Stimulated activated CD4-positive, alpha-beta T cell treated with anti-CD3 and anti-CD28 coated beads, Interleukin-12 subunit alpha, Interleukin-12 subunit beta, amount 100 ng/mL, for 48 hours (primary cell): ENCODE data around the gene NEDD8.
A peak's percentile ranks its signal among the peaks of the same experiment; 100 is the strongest.

ENCODE experiments used
- DNase-seq, 3 donors: peaks; one replicate each; pipeline ENCODE4 v3.0.0-alpha.2; 2020; ENCODE audit warnings: low read depth in 2 of 3, low spot score in 1 of 3

Gene NEDD8

DNA sequence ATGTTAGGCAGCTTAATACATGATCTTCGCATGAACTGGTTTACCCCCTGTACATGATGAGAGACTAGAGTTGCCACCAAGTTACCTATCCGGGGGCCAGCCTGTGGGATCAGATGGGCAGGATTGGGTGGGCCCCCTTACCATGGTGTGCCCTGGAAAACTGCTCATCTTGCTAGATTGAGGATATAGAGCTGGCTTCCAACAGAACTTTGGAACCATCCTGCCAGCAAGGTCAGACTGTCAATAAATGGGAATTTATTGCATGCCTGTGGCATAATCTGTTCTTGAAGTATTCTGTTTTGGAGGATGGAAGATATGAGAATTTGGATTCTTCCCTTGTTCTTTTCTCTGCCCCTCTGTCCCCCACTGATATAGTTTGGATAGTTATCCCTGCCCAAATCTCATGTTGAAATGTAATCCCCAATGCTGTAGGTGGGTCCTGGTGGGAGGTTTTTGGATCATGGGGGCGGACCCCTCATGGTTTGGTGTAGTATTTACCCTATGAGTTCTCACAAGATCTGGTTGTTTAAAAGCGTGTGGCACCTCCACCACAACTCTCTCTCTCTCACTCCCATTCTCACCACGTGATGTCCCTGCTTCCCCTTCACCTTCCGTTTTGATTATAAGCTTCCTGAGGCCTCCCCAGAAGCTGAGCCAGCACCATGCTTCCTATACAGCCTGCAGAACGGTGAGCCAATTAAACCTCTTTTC is 33.2 kb downstream of the NEDD8 start:
- DNase-seq, result no peak

DNA sequence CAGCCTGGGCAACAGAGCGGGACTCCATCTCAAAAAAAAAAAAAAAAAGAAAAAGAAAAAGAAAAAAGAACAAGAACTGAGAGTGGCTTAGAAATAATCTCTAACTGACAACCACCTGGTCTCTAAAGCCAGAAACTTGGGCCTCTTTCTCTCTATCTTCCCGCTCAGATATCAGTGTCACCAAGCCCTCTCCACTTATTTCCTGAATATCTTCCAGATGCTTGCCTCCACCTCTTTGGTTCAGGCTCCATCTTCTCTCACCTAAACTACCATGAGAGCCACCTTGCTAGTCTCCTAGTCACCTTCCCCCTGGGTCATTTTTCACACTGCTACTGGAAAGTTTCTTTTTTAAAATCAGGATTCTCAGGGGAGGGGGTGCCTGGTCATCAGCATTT is 35.1 kb downstream of the NEDD8 start:
- no peak for DNase-seq

DNA sequence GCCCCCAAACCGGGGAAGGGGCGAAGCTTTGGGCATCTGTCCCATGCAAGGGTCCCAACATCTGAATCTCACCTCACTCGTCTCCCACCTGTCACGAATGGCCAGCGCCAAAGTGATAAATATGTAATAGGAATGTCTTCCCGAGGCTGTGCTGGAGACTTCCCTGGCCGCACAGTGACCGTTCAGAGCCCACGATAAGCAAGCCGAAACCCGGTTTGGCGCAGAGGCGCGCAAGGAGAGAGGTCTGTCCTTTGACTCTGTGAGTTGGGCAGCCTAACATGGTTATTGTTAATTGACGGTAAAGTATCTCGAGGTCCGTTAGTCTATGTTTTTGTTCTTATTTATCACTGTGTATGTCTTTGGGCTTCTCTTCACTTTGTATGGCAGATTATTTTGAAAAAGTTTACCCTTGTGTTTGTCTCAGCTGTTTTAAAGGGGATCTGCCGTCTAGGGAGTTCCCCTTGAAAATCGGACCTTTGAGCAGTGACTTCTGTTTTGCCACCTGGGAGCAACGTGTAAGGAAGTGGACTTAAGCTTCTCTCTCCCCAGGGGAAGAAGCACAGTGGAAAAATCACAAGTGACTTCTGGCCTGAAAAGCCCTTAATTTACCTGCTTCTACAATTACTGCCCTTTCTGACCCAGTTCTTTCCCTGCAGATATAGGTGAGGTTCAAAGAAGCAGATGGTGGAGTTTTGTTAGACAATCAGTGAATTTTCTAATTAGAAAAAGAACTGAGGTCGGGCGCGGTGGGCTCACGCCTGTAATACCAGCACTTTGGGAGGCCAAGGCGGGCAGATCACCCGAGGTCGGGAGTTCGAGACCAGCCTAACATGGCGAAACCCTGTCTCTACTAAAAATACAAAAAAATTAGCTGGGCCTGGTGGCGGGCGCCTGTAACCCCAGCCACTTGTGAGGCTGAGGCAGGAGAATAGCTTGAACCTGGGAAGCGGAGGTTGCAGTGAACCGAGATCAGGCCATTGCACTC is 35.8 kb downstream of the NEDD8 start:
- DNase-seq, result no peak

DNA sequence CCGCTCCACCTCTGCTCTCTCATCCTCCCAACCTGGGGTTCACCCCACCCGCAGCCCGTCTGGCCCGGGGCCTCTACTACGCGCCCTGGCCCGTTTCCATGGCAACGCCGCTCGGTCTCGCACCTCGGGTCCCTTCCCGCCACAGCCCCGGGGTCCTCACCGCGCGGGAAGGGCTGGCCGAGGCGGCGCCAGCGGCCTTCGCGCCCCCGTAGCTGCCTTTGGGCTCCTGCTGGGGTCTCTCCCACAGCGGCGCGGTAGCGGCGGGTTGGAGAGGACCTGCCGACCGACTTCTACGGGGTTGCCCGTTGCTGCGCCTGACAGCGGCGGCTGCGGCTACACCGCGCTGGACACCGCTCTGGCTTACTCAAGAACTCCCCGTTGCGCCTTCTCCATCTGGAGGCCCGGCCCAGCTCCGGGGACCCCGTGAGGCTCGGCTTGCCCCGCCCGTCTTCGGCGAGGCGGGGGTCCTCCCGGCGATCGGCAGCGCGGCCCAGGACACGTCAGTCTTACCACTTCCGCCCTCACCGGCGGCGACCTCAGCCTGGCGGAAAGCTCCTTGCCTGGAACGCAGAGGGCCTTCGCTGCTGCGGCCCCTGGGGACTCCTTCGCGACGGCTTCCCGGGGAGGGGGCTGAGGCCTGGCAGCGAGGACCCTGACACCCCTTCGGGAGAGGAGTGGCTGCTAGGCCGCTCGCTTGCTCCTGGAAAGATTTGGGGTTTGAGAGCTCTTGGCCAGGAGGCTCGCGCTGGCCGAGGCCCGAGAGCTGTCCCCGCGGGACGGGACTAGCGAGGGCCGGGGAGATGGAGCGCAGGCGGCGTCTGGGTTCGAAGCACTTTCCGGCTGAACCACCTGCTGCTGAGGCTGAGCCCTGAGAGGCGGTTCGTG is 36.7 kb downstream of the NEDD8 start, which contains the start of gene TM9SF1:
Gene TM9SF1 (minus strand): TSS at position 256 of the 885 bp plus-strand sequence. CDS start 422 bp downstream, outside the sequence.
- peak; percentile 72 to 82 (median 79) for DNase-seq

DNA sequence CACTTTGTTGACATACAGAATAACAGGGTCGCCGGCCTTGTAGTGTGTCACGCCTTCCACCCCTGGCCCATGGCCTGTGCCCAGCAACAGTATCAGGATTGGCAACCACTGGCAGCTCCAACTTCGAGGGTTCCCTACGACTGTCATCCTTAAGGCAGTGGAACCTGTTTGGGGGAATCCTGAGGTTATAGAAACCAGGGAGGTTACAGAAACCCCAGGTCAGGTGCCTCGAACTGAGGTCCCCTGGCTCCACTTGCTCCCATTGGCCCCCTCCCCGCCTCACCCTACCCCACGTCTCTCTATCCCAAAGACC is 37.3 kb downstream of the NEDD8 start:
- no peak for DNase-seq

DNA sequence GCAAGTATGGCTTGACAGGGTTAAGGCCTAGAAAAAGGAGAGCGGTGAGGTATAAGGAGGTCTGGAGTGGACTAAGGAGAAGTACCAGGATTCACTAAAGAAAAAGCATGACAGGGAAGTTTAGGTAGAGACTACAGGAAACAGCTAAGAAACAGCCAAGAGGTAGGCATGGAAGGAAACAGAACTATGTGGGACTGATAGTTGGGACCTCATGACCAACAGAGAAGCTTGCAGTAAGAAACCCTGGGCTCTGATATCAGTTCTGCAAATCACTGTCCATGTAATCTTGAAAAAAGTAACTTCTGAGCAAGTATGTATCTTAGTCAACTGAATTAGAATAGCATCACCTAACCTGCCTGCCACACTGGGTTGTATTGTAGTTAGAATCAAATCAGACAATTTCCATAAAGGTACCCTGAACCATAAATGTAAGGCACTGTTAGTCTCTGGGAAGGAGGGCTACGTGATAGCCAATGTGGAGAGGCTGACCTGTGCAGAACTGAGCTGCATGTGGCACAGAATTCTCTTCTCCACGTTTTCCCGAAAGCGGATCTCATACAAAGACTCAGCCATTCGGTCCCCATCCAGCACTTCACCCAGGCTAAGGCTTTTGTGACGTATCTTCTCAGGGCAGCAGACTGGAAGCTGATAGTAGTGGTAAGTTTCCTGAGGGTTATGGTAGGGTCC is 37.8 kb downstream of the NEDD8 start:
- DNase-seq, result no peak

DNA sequence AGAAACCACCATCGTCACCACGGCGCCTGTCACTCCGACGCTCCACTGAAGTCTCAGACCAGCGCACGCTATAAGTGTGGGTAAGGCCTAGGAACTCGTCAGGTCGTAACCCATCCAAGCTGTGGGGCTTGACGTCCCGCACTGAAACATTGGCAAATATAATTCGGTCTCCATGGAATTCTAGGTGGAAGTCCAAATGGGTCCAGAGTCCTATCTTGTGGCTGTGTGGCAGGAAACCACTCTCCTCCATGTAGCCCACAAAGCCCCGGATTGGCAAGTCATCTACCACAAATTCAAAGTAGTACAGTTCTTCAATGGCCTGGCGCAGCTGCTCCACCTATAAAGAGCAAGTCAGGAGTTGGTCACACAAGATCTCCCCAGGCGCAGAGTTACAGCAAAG is 39.2 kb downstream of the NEDD8 start:
- no peak for DNase-seq

DNA sequence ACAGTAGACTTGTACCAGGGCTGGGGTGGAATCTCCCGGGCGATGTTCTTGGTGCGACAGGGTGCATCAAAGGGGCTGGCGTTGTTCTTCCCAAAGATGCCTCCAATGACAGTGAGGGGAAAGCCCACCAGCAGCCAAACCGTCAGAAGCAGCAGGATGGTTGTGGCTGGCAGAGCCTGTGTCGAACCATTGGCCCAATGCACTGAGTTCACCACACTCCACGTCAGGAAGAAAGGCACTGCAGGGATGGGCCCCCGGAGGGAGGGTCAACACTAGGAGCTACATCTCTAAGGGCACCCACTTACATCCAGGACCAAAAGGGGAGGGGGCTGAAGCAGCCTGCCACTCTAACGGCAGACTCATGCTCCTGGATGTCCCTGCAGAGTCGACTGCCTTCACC is 41.8 kb downstream of the NEDD8 start:
- DNase-seq, result no peak

DNA sequence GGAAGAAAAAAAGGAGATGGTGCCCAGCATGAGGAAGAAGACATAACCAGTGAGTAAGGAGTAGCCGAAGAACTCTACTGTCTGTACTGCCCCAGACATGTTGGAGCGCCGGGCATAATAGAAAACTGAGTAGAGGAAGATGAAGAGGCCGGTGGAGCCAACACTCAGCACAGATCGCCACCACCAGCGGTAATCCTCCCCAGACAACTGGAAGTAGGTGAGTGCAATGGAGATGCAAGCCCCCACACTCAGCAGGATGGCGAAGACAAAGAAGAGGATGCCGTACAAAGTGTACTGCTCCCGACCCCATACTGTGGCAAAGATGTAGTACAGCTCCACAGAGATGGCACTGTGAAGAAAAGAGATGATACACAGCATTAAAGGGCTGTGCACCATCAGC is 42.7 kb downstream of the NEDD8 start:
- DNase-seq, result no peak

DNA sequence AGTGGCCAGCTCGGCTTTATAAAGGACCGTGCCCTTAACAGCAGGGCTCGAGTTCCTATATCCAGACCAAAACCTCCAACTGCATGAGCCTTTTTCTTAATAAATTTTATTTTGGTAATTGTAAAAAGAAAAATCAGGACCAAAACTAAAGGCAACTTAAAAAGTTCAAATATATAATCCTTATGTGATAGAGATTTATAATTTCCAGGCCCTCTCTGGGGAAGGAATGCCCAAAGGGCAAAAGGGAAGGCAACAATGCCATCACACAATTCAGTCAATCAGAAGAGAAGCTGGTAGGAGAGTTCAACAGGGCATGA is 43.1 kb downstream of the NEDD8 start:
- DNase-seq, result no peak

DNA sequence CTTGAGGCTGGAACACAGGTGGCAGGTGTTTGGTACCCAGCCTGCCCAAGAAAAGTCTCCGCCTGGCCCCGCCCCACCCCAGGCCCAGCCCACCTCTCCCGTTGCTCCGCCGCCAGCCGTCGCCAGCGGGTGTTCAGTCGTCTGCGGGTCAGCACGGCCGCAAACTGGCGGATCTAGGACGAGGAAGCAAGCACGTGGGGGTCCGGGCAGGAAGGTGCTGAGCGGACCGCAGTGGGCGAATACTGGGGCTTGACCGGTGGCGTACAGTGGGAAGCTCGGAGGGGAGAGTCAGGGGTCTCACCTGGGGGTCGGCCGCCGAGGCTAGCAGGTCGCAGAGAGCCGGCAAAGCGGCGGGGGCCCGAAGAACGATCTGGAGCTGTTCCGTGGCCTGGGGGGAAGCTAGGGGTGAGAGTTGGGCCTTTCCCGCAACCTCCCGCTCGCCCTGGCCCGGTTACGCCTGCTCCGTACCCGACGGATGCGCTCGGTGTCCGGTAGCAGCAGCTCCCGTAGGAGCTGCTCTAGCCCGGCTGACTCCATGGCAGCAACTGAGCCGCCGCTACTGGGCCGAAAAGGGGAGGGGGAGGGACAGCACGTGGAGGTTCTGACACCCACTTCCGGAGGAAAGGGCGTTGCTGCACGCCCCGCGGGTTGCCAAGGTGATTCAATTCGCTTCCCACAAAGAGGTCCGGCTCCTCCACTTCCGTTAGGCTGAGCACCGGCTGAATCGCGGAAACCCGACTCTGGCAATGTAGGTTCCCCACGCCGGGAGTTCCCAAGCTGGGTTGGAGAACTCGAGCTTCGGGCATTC is 43.7 kb downstream of the NEDD8 start, which contains the start of gene IPO4:
Gene IPO4 (minus strand): TSS at position 566 of the 808 bp plus-strand sequence. CDS start 29 bp downstream, at position 537.
- peak; percentile 91 to 94 (median 92) for DNase-seq

DNA sequence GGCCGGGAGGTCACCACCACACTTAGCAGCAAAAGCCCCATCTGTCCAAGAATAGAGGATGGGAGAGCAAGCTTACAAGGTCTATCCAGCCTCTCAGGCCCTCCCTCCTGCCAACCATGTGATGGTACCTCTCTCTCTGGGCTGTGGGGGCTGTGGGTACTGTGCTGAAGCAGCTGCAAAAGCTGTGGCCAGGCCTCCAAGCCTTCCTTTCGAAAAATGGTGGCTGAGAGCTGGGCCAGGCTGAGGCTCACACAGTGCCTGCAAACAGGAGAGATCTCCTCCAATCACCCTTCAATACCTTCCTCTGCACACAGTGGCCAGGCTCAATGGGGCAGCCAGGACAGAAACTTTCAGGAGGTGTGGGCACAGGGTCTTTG is 44.6 kb downstream of the NEDD8 start:
- DNase-seq, result no peak

DNA sequence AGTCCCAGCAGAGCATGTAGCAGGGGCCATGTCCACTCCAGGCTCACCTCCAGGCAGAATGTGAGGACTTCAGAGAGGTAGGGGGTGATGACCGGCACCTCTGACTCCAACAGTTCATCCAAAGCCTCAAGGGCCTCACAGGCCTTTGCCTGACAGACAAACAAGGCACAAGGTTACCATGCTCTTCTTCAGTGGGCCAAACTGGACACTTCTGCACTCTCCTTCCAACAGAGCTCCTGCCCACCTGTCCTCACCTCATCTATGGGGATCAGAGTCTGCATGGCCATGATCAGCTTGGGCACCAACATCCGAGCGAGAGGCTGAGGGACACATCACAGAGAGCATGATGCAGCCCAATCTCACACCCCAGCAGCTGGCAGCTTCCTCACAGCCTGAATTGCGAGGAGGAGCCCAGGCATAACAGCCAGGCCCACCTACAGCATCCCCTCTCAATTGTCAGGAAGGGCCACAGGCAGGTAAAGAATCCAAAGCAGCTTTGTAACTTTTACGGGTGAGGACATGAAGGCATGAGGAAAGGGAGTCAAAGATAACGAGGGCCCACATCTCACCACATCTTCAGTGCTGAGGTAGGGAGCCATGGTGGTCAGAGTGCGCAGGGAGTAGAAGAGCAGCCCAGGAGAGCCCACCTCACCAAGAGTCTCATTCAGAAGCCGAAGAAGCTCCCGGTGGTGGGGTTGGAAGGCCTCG is 45.2 kb downstream of the NEDD8 start:
- DNase-seq, result no peak

DNA sequence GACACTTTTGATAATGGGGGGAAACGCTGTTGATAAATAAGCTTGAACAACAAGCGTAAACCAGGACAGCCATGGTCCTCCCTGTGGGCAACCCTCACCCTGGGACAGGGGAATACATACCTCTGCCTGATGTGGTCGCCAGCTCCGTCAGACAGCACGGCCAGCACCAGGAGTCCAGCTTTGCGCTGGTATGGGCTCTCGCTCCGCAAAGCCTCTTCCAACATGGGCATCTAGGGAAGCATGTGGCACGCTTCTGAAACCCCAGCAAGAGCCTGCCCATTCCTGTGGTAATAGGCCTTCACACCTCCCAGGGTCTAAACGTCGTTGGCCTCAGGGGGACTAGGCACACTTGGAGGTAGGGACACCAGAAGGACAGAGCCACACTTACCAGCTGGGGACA is 46.4 kb downstream of the NEDD8 start:
- DNase-seq, result no peak

DNA sequence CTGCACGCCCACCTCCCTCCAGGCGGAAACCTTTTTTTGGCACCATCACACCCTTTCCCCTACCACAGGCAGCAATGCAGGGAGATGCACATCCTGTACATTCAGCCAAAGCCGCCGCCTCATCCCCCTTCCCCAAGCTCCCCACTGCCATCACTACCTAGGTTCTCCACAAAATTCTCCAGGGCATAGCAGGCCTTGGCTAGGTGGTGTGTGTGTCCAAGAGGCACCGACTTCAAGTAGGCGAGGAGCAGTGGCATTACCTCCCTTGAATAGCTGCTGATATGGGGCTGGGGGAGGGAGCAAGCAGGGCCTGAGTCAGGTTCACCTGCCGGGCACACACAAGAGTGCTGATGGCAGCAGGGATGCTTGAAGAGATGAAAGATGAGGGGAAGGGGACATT is 47.1 kb downstream of the NEDD8 start:
- DNase-seq, result no peak

DNA sequence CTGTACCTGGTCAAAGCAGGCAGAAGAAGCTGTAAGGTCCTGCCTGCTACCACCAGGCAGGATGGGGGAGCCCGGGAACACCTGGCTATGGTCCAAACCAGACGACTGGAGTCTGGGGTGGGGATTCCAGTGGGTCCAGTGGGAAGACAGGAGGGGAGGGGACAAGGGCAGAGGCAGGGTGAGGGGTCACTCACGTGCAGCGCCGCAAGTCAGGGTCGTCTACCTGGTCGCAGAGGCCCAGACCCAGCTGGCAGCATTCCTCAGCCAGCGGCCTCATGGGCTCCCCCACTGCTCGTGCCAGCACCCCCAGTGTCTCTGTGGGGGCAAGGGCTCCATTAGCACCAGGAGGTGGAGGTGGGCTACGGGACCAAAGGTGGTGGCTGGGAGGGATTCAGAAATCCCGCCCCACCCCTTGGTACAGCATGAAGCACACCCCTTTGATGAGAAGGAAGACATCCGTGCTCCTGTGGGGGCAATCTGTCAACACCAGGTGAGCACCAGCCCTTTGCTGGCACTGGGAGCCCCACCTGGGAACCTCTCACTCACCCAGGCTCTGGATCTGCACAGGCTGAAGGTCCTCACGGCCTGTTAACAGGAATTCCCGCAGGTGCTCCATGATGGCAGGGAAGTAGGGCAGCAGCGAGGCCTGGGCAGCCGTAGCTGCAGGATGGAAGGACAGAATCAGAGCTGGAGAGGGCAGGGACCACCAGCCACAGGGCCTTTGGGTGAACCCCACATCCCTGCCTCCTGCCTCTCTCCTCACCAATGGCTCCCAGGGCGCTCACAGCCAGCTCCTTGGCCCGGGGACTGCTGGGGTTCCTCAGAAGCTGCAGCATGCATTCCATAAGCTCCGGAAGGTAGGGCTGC is 47.8 kb downstream of the NEDD8 start:
- DNase-seq, result no peak

DNA sequence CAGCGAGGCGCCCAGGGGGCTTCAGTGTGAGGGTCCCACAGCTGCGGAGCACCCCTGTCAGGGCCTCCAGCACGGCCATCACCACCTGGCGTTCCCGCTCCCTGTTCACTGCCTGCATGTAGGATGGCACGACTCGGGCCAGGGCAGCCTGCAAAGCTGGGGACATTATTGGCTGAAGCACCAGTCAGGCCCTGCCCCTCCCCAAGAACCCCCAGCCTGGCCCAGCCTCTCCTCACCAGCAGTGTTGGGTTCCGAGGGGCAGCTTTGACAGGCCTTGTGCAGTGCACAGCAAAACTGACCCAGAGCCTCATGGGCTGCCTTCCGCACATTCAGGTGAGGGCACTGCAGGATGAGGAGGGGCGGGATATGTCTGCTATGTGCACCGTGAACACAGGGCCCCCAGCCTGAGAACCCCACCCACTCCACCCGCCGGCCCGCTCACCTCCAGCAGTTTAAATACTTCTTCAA is 49.1 kb downstream of the NEDD8 start:
- DNase-seq, result no peak

DNA sequence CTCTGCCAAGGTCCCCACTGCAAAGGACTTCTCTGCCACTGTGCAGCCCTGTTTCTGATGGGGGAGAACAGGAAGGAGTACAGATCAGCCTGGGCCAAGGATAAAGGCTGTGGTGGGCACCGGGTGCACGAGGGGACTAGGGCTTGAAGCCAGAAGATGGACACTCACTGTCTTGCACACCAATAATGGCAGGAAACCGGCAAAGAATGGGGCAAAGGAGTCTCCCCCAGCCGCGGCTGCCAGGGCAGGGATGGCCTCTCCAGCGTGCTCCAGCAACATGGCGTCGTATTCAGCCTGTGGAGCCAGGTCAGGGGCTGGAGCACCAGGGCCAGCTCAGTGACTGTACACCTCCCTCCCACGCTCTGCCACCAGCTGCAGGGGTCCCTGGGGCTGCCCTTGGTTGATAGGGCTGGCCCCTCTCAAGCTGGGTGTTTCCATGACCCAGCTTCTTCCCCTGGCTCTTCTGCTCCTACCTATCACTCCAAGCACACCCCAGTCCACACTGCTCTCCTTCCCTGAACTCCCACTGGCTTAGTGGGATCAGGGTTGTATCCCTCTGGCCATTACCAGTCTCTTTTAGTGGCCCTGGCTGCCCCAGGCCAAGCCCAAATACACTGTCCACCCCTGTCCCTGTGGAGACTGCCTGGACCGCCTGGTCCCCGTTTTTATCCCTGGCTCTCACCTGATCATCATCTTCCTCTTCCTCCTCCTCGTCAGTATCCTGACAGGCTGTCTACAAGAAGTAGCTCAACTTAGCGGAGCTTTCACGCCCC is 49.9 kb downstream of the NEDD8 start:
- no peak for DNase-seq
